ENCODE measurements around the gene FAM199X.

Gene FAM199X

DNA sequence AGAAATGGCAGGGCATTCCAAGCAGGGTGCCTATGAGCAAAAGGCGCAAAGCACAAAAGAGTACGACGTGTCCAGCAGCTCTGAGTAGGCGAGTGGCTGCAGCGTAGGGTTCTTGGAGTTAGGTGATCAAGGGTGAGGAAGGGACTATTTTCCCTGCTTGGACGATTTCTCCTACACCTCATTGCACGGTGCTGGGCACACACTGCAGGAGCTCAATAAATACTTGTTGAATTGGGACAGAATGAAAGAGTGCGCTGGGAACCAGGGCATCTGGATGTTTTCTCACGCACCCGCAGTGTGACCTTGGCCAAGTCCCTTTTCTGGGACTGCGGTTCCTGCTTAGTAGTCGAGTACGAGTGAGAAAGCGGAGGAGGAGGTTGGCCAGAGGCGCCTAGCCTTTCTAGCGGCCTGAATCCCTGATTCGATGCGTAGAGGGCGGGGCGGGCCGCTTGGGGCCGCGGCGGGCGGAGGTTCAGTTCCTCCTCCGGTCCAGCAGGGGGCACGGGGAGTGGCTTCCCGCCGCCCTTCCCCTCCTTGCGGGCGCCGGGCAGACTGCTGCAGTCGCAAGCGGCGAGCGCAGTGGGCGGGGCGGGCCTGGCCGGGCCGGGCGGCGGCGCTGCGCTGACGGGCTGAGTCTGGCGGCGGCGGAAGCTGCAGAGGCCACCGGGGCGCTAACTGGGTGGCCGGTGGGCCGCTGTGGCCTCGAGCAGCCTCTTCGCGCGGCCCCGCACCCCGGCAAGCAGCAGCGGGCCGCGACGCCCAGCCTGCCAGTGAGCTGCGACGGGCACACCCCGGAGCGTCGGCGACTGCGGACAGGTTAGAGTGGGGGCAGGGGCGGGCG, at the start of gene FAM199X:
FAM199X (plus strand) TSS at position 560 of the 841 bp plus-strand sequence. CDS start 333 bp downstream, outside the sequence.
- Histone ChIP-seq H3K9ac (ENCODE audit: low read length) (peak within 1 kb of the TSS; percentile 86), H3K27ac (ENCODE audit: low read depth, low read length) (peak within 1 kb of the TSS; percentile 9; the same call in 1 of the 2 replicates), H3K4me1 (ENCODE audit: control insufficient read depth, insufficient read depth, low read length) (peaks cover 4% of the 10 kb centered on the region), H3K27me3 (ENCODE audit: control insufficient read depth, insufficient read depth, low read length) (no peaks in the 10 kb centered on the region; the same call in 1 of the 2 replicates), H3K9me3 (ENCODE audit: control insufficient read depth, insufficient read depth, low read depth, low read length) (no peaks in the 10 kb centered on the region), H3K36me3 (ENCODE audit: control insufficient read depth, insufficient read depth, low read length) (peaks cover 8% of the 10 kb centered on the region; the same call in 1 of the 2 replicates), H3K4me3 (ENCODE audit: low read depth, low read length) (peak within 1 kb of the TSS; percentile 96)

DNA sequence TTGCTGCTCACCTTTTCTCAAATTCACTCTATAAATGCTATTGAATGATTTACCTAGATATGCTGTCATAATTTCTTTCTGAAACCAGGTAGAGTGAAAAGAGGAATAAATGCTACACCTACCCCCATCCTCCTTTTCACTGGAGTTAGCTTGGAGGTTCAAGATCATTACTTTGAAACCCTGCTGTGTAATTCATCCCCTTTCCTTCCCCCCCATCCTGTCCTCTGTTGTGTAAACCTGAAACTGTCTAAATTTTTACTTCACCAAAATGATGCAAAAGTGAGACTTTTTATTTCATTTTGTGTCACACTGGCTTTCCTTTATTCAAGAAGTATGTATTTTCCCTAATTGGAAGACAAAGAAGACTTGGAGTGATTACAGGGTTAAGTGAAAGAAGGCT, 48.5 kb upstream of the FAM199X start:
- Histone ChIP-seq H3K27ac (ENCODE audit: low read depth, low read length) (no peak overlapping the region), H3K4me3 (ENCODE audit: low read depth, low read length) (no peak overlapping the region), H3K36me3 (ENCODE audit: control insufficient read depth, insufficient read depth, low read length) (no peaks in the 10 kb centered on the region), H3K4me1 (ENCODE audit: control insufficient read depth, insufficient read depth, low read length) (peaks cover 6% of the 10 kb centered on the region), H3K9ac (ENCODE audit: low read length) (no peak overlapping the region), H3K9me3 (ENCODE audit: control insufficient read depth, insufficient read depth, low read depth, low read length) (no peaks in the 10 kb centered on the region), H3K27me3 (ENCODE audit: control insufficient read depth, insufficient read depth, low read length) (peaks cover 50% of the 10 kb centered on the region)

DNA sequence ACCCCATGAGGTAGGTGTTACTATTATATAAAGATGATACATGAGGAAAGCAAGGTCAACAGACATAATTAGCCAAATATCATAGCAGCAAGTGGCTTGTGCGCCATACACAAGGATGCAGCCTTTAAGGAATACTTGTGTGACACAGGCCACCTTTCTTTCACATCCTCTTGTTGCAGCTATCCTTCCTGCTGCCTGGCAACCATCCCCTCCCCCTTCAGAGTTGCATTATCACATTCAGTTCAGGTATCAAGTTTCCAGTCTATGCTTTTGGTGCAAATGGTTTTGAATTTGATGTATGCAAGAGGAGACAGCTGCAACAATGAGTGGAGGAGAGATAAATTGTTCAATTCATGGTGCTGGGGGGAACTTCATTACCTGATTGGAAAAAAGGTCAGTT, 47.5 kb upstream of the FAM199X start:
- no peaks in the 10 kb centered on the region for H3K9me3 ChIP-seq (ENCODE audit: control insufficient read depth, insufficient read depth, low read depth, low read length)
- H3K4me1 ChIP-seq (ENCODE audit: control insufficient read depth, insufficient read depth, low read length), result peaks cover 3% of the 10 kb centered on the region; the same call in 1 of the 2 replicates
- H3K4me3 ChIP-seq (ENCODE audit: low read depth, low read length), result no peak overlapping the region
- H3K27ac ChIP-seq (ENCODE audit: low read depth, low read length), result no peak overlapping the region
- H3K36me3 ChIP-seq (ENCODE audit: control insufficient read depth, insufficient read depth, low read length), result no peaks in the 10 kb centered on the region
- no peak overlapping the region for H3K9ac ChIP-seq (ENCODE audit: low read length)
- peaks cover 47% of the 10 kb centered on the region for H3K27me3 ChIP-seq (ENCODE audit: control insufficient read depth, insufficient read depth, low read length)

DNA sequence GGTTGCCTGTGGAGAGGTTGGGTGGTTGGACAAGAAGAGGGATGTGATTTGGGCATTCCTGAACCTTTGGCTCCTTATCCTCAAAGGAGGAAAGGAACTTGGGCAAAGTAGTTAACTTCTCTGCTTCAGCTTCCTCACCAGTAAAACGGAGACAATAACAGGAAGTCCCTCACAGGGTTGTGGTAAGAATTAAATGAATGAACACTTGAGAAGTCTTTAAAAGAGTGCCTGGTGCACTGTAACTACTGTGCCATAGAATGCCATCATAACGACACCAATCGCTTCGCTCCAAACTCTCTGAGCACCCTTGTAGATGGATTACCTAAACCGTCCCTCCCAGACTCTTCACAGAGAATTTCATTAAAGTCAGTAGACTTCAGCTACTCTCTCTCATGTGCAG, 43.4 kb upstream of the FAM199X start:
- Histone ChIP-seq H3K9ac (ENCODE audit: low read length) (no peak overlapping the region), H3K4me3 (ENCODE audit: low read depth, low read length) (no peak overlapping the region), H3K9me3 (ENCODE audit: control insufficient read depth, insufficient read depth, low read depth, low read length) (no peaks in the 10 kb centered on the region), H3K4me1 (ENCODE audit: control insufficient read depth, insufficient read depth, low read length) (no peaks in the 10 kb centered on the region), H3K36me3 (ENCODE audit: control insufficient read depth, insufficient read depth, low read length) (no peaks in the 10 kb centered on the region), H3K27ac (ENCODE audit: low read depth, low read length) (no peak overlapping the region), H3K27me3 (ENCODE audit: control insufficient read depth, insufficient read depth, low read length) (peaks cover 23% of the 10 kb centered on the region; the same call in 1 of the 2 replicates)

DNA sequence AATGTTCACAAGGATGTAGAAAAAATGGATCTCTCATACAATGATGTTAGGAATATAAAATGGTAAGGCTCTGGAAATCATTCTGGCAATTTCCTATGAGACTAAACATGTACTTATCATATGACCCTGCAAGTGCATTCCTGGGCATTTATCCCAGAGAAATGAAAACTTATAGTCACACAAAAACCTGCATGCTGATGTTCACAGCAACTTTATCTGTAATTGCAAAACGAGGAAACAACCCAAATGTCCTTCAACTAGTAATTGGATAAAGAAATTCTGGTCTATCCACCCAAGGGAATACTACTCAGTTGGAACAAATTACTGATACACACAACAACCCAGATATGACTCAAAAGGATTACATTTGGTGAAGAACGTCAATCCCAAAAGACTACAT, 39.4 kb upstream of the FAM199X start:
- no peaks in the 10 kb centered on the region for H3K4me1 ChIP-seq (ENCODE audit: control insufficient read depth, insufficient read depth, low read length)
- peaks cover 11% of the 10 kb centered on the region; the same call in 1 of the 2 replicates for H3K27me3 ChIP-seq (ENCODE audit: control insufficient read depth, insufficient read depth, low read length)
- H3K36me3 ChIP-seq (ENCODE audit: control insufficient read depth, insufficient read depth, low read length), result no peaks in the 10 kb centered on the region
- no peak overlapping the region for H3K27ac ChIP-seq (ENCODE audit: low read depth, low read length)
- no peak overlapping the region for H3K4me3 ChIP-seq (ENCODE audit: low read depth, low read length)
- no peak overlapping the region for H3K9ac ChIP-seq (ENCODE audit: low read length)
- H3K9me3 ChIP-seq (ENCODE audit: control insufficient read depth, insufficient read depth, low read depth, low read length), result no peaks in the 10 kb centered on the region

DNA sequence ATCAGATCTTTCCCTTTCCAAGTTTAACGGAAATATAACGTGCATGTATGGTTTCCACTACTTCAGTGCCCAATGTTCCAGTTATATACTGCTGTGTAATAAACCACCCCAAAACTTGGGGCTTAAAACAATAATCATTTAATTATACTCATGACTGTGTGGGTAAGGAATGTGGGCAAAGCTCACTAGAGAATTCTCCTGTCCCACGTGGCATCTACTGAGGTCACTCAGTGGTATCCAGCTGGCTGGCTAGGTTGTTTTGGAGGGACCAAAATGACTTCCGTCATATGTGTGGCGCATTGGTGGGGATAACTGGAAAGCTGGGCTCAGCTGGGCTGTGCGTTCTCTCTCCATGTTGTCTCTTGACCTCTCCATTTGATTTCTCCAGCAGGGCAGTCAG, 35.4 kb upstream of the FAM199X start:
- no peaks in the 10 kb centered on the region for H3K36me3 ChIP-seq (ENCODE audit: control insufficient read depth, insufficient read depth, low read length)
- H3K4me3 ChIP-seq (ENCODE audit: low read depth, low read length), result no peak overlapping the region
- no peak overlapping the region for H3K27ac ChIP-seq (ENCODE audit: low read depth, low read length)
- H3K9me3 ChIP-seq (ENCODE audit: control insufficient read depth, insufficient read depth, low read depth, low read length), result no peaks in the 10 kb centered on the region
- H3K27me3 ChIP-seq (ENCODE audit: control insufficient read depth, insufficient read depth, low read length), result peaks cover 36% of the 10 kb centered on the region
- H3K4me1 ChIP-seq (ENCODE audit: control insufficient read depth, insufficient read depth, low read length), result no peaks in the 10 kb centered on the region
- H3K9ac ChIP-seq (ENCODE audit: low read length), result no peak overlapping the region

DNA sequence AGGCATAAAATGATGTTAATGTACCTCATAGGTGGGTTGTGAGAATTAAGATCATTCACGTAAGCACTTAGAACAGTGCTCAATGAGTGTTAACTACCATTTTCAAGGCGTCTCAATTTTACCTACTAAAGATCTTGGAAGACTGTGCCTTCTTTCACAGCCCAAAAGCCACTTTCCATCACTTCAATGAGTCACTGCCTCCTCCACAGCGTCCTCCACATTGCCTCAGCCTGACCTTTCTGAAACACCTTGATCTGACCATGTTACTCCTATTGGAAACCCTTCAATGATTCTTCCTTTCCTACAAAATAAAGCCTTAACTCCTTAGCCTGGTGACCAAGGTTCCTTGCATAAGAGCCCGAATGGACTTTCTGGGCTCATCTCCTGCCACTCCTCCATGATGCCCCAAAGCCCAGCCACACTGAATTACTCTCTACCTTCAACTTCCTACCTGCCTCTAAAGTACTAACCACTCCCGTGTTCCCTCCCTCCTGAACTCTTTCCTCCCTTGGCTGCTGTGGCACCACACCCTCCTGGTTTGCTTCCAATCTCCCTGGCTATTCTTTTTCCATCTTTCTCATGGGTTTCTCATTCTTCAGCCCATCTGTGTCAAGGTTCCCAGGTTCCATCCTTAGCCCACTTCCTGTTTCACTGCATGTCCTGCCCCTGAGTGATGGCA, 31.5 kb upstream of the FAM199X start:
- H3K27ac ChIP-seq (ENCODE audit: low read depth, low read length), result no peak overlapping the region
- no peaks in the 10 kb centered on the region for H3K36me3 ChIP-seq (ENCODE audit: control insufficient read depth, insufficient read depth, low read length)
- no peak overlapping the region for H3K4me3 ChIP-seq (ENCODE audit: low read depth, low read length)
- no peaks in the 10 kb centered on the region for H3K4me1 ChIP-seq (ENCODE audit: control insufficient read depth, insufficient read depth, low read length)
- H3K9ac ChIP-seq (ENCODE audit: low read length), result no peak overlapping the region
- peaks cover 31% of the 10 kb centered on the region for H3K27me3 ChIP-seq (ENCODE audit: control insufficient read depth, insufficient read depth, low read length)
- no peaks in the 10 kb centered on the region for H3K9me3 ChIP-seq (ENCODE audit: control insufficient read depth, insufficient read depth, low read depth, low read length)

DNA sequence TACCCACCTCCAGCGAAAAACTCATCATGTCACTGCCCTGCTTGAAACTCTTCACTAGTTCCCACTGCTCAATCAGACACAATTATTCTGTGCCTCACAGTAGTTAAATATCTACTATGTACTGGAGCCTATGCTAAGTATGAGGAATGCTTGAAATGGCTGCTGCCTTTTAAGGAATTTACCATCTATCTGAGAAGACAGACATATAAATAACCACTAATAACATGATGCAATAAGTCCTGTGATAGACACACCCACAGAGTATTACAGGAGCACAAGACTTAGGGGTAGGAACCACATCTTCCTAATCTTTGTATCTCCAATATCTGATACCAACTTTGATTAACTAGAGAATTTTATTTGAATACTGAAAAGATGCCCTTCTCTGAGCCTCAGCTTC, 30.6 kb upstream of the FAM199X start:
- H3K4me3 ChIP-seq (ENCODE audit: low read depth, low read length), result no peak overlapping the region
- no peak overlapping the region for H3K9ac ChIP-seq (ENCODE audit: low read length)
- H3K27ac ChIP-seq (ENCODE audit: low read depth, low read length), result no peak overlapping the region
- H3K27me3 ChIP-seq (ENCODE audit: control insufficient read depth, insufficient read depth, low read length), result peaks cover 31% of the 10 kb centered on the region
- no peaks in the 10 kb centered on the region for H3K9me3 ChIP-seq (ENCODE audit: control insufficient read depth, insufficient read depth, low read depth, low read length)
- H3K4me1 ChIP-seq (ENCODE audit: control insufficient read depth, insufficient read depth, low read length), result no peaks in the 10 kb centered on the region
- no peaks in the 10 kb centered on the region for H3K36me3 ChIP-seq (ENCODE audit: control insufficient read depth, insufficient read depth, low read length)

DNA sequence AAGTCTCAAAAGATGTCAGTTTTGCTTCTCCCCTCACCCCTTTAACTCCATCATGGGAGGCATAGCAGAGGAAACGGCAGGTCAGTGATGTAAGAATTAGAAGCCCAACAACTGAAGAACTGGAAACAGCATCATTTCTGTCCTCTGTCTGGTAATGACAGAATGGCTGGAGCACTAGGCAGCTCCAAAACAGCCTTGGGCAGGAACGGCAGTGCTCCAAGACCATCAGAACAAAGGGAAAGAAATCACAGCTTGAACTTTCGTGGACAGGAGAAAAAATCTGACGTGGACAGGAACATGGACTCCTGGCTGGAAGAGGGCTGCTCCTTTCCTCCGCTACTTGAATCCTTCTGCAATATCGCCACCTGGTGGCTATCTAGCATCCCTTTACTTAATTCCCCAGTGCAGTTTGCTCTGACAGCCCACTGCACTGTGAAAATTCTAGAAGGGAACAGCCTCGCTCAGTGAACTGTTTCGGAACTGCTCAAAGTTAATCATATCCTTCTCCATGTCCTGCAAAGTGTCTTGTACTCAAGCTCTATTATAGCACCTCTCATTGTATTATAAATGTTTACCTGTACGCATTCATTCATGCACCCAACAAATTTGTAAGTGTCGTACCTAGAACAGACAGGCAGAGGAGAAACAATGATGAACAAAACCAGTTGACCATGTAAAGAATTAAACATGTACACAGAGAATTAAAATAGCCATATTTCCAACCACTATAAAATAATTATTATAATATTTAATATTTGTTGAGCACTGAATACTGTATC, 29.8 kb upstream of the FAM199X start:
- Histone ChIP-seq H3K9ac (ENCODE audit: low read length) (peak overlapping the region; percentile 15), H3K4me1 (ENCODE audit: control insufficient read depth, insufficient read depth, low read length) (no peaks in the 10 kb centered on the region), H3K27ac (ENCODE audit: low read depth, low read length) (no peak overlapping the region), H3K27me3 (ENCODE audit: control insufficient read depth, insufficient read depth, low read length) (peaks cover 31% of the 10 kb centered on the region), H3K9me3 (ENCODE audit: control insufficient read depth, insufficient read depth, low read depth, low read length) (no peaks in the 10 kb centered on the region), H3K36me3 (ENCODE audit: control insufficient read depth, insufficient read depth, low read length) (no peaks in the 10 kb centered on the region), H3K4me3 (ENCODE audit: low read depth, low read length) (peak overlapping the region; percentile 51)

DNA sequence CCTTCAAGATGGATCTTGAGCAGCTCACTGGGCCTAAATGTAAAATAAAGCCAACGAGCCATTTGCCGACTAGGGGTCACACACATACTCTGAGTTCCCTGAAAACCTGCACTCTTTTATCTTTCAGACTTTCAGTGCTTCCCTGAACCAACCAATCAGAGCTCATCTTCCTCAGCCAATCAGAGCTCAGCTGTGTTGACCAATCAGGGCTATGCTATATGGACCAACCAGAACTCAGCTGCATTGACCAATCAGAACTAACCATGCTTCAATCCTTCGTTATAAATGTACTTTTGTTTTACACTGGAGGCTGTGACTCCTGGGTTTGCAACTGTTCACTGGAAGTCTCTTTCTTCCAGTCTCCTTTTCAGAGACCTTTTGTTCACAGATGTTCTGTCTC, 28.8 kb upstream of the FAM199X start:
- no peak overlapping the region for H3K4me3 ChIP-seq (ENCODE audit: low read depth, low read length)
- no peak overlapping the region for H3K27ac ChIP-seq (ENCODE audit: low read depth, low read length)
- no peaks in the 10 kb centered on the region for H3K36me3 ChIP-seq (ENCODE audit: control insufficient read depth, insufficient read depth, low read length)
- H3K9ac ChIP-seq (ENCODE audit: low read length), result no peak overlapping the region
- H3K9me3 ChIP-seq (ENCODE audit: control insufficient read depth, insufficient read depth, low read depth, low read length), result no peaks in the 10 kb centered on the region
- H3K4me1 ChIP-seq (ENCODE audit: control insufficient read depth, insufficient read depth, low read length), result no peaks in the 10 kb centered on the region
- H3K27me3 ChIP-seq (ENCODE audit: control insufficient read depth, insufficient read depth, low read length), result peaks cover 28% of the 10 kb centered on the region
